HG02981 (cell line): ENCODE results near the gene TTC21B.
"Not testable (repeated sequence)": the region's sequence is repeated elsewhere in the genome, so short reads cannot be mapped to it uniquely, and the experiment has no call there.

Experiments used
- ATAC-seq: cut with Tn5 transposase; IDR thresholded peaks from one replicate; pipeline ENCODE4 v1.9.1; 2021; ENCODE audit warnings: mild to moderate bottlenecking, moderate library complexity; ENCODE audit not compliant: unreplicated experiment

Gene TTC21B

GRCh38 chr2:165889158-165889557, 64.4 kb downstream of the TTC21B start:
- ATAC-seq, result no peak

GRCh38 chr2:165888171-165888570, 65.4 kb downstream of the TTC21B start:
- no peak for ATAC-seq

- ATAC-seq, result no peak
Measured at GRCh38 chr2:165886487-165887146, 67.0 kb downstream of the TTC21B start.

GRCh38 chr2:165877565-165878550, 75.7 kb downstream of the TTC21B start:
- peak; percentile 35 for ATAC-seq

- no peak for ATAC-seq
Measured at GRCh38 chr2:165876712-165877111, 76.9 kb downstream of the TTC21B start.

- ATAC-seq, result no peak
Measured at GRCh38 chr2:165876269-165876668, 77.3 kb downstream of the TTC21B start.

GRCh38 chr2:165874445-165875039, 79.0 kb downstream of the TTC21B start:
- ATAC-seq, result peak; percentile 94

GRCh38 chr2:165872101-165872791, 81.3 kb downstream of the TTC21B start:
- ATAC-seq, result no peak

- ATAC-seq, result no peak
Measured at GRCh38 chr2:165871025-165871424, 82.6 kb downstream of the TTC21B start.

GRCh38 chr2:165870346-165870745, 83.2 kb downstream of the TTC21B start:
- no peak for ATAC-seq

- no peak for ATAC-seq
Measured at GRCh38 chr2:165868211-165868610, 85.4 kb downstream of the TTC21B start.

GRCh38 chr2:165864296-165864695, 89.3 kb downstream of the TTC21B start:
- no peak for ATAC-seq

- ATAC-seq, result peak; percentile 77
Measured at GRCh38 chr2:165863810-165864261, 89.7 kb downstream of the TTC21B start.

GRCh38 chr2:165861083-165861482, 92.5 kb downstream of the TTC21B start:
- ATAC-seq, result not testable (repeated sequence)

GRCh38 chr2:165859723-165860122, 93.9 kb downstream of the TTC21B start:
- not testable (repeated sequence) for ATAC-seq

GRCh38 chr2:165857876-165858275, 95.7 kb downstream of the TTC21B start:
- ATAC-seq, result no peak

GRCh38 chr2:165852394-165852793, 101.2 kb downstream of the TTC21B start:
- ATAC-seq, result no peak

- no peak for ATAC-seq
Measured at GRCh38 chr2:165847001-165847400, 106.6 kb downstream of the TTC21B start.

GRCh38 chr2:165846056-165846455, 107.5 kb downstream of the TTC21B start:
- no peak for ATAC-seq

- ATAC-seq, result no peak
Measured at GRCh38 chr2:165844216-165844615, 109.4 kb downstream of the TTC21B start.

- no peak for ATAC-seq
Measured at GRCh38 chr2:165843351-165843750, 110.2 kb downstream of the TTC21B start.
